Effector memory CD4-positive, alpha-beta T cell (primary cell): ENCODE measurements around the gene NR1H4.

Experiments used
- DNase-seq, 3 donors: peaks; one replicate each; pipeline ENCODE4 v3.0.0-alpha.2; 2020
- H3K27ac ChIP-seq: 2 replicates; pipeline ENCODE4 v1.7.0; 2013; ENCODE audit warnings: mild to moderate bottlenecking, low read length, moderate library complexity; ENCODE audit not compliant: insufficient read depth, poor library complexity, severe bottlenecking
- H3K27me3 ChIP-seq: replicated peaks from 2 replicates; pipeline ENCODE4 v1.7.0; 2013; ENCODE audit warnings: mild to moderate bottlenecking, low read length; ENCODE audit not compliant: insufficient read depth, control insufficient read depth, poor library complexity, severe bottlenecking
- H3K36me3 ChIP-seq: 2 replicates; pipeline ENCODE4 v1.7.0; 2013; ENCODE audit warnings: mild to moderate bottlenecking, low read length, moderate library complexity; ENCODE audit not compliant: control insufficient read depth, insufficient read depth
- H3K4me1 ChIP-seq: 2 replicates; pipeline ENCODE4 v1.7.0; 2013; ENCODE audit warnings: low read length, mild to moderate bottlenecking; ENCODE audit not compliant: control insufficient read depth, insufficient read depth, poor library complexity, severe bottlenecking
- H3K4me3 ChIP-seq: 2 replicates; pipeline ENCODE4 v1.7.0; 2013; ENCODE audit warnings: low read length, low read depth, mild to moderate bottlenecking; ENCODE audit not compliant: insufficient read depth, poor library complexity, severe bottlenecking
- H3K9me3 ChIP-seq: 2 replicates; pipeline ENCODE4 v1.7.0; 2013; ENCODE audit warnings: mild to moderate bottlenecking, low read length, moderate library complexity; ENCODE audit not compliant: control insufficient read depth

The NR1H4 gene

GRCh38 chr12:100485983-100486382, 12.3 kb downstream of the NR1H4 start:
- H3K36me3 ChIP-seq: no peaks in the 10 kb centered on the region
- no peak for DNase-seq
- no peaks in the 10 kb centered on the region for H3K27me3 ChIP-seq
- no peaks in the 10 kb centered on the region for H3K9me3 ChIP-seq
- H3K4me3 ChIP-seq: no peak overlapping the region
- H3K27ac ChIP-seq: no peak overlapping the region
- H3K4me1 ChIP-seq: no peaks in the 10 kb centered on the region

- H3K9me3 ChIP-seq: no peaks in the 10 kb centered on the region
- no peaks in the 10 kb centered on the region for H3K4me1 ChIP-seq
- H3K27ac ChIP-seq: no peak overlapping the region
- no peaks in the 10 kb centered on the region for H3K36me3 ChIP-seq
- H3K4me3 ChIP-seq: no peak overlapping the region
- DNase-seq: no peak
- H3K27me3 ChIP-seq: no peaks in the 10 kb centered on the region
These were observed 15.7 kb downstream of the NR1H4 start for GRCh38 chr12:100489251-100489820.

- H3K27ac ChIP-seq: no peak overlapping the region
- H3K36me3 ChIP-seq: no peaks in the 10 kb centered on the region
- no peaks in the 10 kb centered on the region for H3K4me1 ChIP-seq
- no peaks in the 10 kb centered on the region for H3K9me3 ChIP-seq
- no peaks in the 10 kb centered on the region for H3K27me3 ChIP-seq
- DNase-seq: no peak
- H3K4me3 ChIP-seq: no peak overlapping the region
These were observed 16.4 kb downstream of the NR1H4 start for GRCh38 chr12:100490056-100490455.

GRCh38 chr12:100491104-100491503, 17.4 kb downstream of the NR1H4 start:
- no peaks in the 10 kb centered on the region for H3K27me3 ChIP-seq
- H3K9me3 ChIP-seq: no peaks in the 10 kb centered on the region
- no peaks in the 10 kb centered on the region for H3K36me3 ChIP-seq
- no peak for DNase-seq
- no peak overlapping the region for H3K4me3 ChIP-seq
- H3K4me1 ChIP-seq: no peaks in the 10 kb centered on the region
- no peak overlapping the region for H3K27ac ChIP-seq

- no peaks in the 10 kb centered on the region for H3K36me3 ChIP-seq
- H3K9me3 ChIP-seq: no peaks in the 10 kb centered on the region
- no peak overlapping the region for H3K4me3 ChIP-seq
- H3K27me3 ChIP-seq: no peaks in the 10 kb centered on the region
- no peak for DNase-seq
- no peaks in the 10 kb centered on the region for H3K4me1 ChIP-seq
- no peak overlapping the region for H3K27ac ChIP-seq
These were observed 19.8 kb downstream of the NR1H4 start for GRCh38 chr12:100493396-100494012.

GRCh38 chr12:100494026-100494425, 20.4 kb downstream of the NR1H4 start:
- no peak for DNase-seq
- no peaks in the 10 kb centered on the region for H3K27me3 ChIP-seq
- no peaks in the 10 kb centered on the region for H3K4me1 ChIP-seq
- no peaks in the 10 kb centered on the region for H3K36me3 ChIP-seq
- no peaks in the 10 kb centered on the region for H3K9me3 ChIP-seq
- no peak overlapping the region for H3K27ac ChIP-seq
- no peak overlapping the region for H3K4me3 ChIP-seq

- no peak for DNase-seq
- no peaks in the 10 kb centered on the region for H3K36me3 ChIP-seq
- H3K4me1 ChIP-seq: no peaks in the 10 kb centered on the region
- H3K27ac ChIP-seq: no peak overlapping the region
- H3K4me3 ChIP-seq: no peak overlapping the region
- H3K9me3 ChIP-seq: no peaks in the 10 kb centered on the region
- H3K27me3 ChIP-seq: no peaks in the 10 kb centered on the region
These were observed 20.9 kb downstream of the NR1H4 start for GRCh38 chr12:100494538-100494937.

- no peak for DNase-seq
- H3K27me3 ChIP-seq: no peaks in the 10 kb centered on the region
- no peak overlapping the region for H3K27ac ChIP-seq
- H3K36me3 ChIP-seq: no peaks in the 10 kb centered on the region
- H3K4me1 ChIP-seq: no peaks in the 10 kb centered on the region
- H3K9me3 ChIP-seq: no peaks in the 10 kb centered on the region
- no peak overlapping the region for H3K4me3 ChIP-seq
These were observed 23.6 kb downstream of the NR1H4 start for GRCh38 chr12:100497105-100497795.

- Histone ChIP-seq H3K4me1 (no peaks in the 10 kb centered on the region), H3K27me3 (no peaks in the 10 kb centered on the region), H3K9me3 (no peaks in the 10 kb centered on the region), H3K27ac (no peak overlapping the region), H3K36me3 (no peaks in the 10 kb centered on the region), H3K4me3 (no peak overlapping the region)
- no peak for DNase-seq
These were observed 24.5 kb downstream of the NR1H4 start for GRCh38 chr12:100498141-100498540.

GRCh38 chr12:100499416-100499815, 25.8 kb downstream of the NR1H4 start:
- H3K36me3 ChIP-seq: no peaks in the 10 kb centered on the region
- no peaks in the 10 kb centered on the region for H3K9me3 ChIP-seq
- no peak overlapping the region for H3K4me3 ChIP-seq
- no peaks in the 10 kb centered on the region for H3K4me1 ChIP-seq
- H3K27ac ChIP-seq: no peak overlapping the region
- no peak for DNase-seq
- H3K27me3 ChIP-seq: no peaks in the 10 kb centered on the region
